ENCODE measurements around the gene TET3. TPM values are rescaled to one million over a fixed set of nuclear protein-coding genes. Genes with fewer than 3 reads are reported as not detected.

Gene TET3
- polyA plus RNA-seq, 2 donors = 4.5 to 6.7 TPM

GRCh38 chr2:74008761-74009395 lies 24.2 kb downstream of the TET3 start:
- Histone ChIP-seq H3K4me1 (ENCODE audit: control insufficient read depth in 2 of 2, insufficient read depth in 2 of 2, low read length in 1 of 2) (peaks cover 13 to 26% of the 10 kb centered on the region in 2 donors), H3K9me3 (ENCODE audit: control insufficient read depth in 2 of 2, insufficient read depth in 1 of 2, low read depth in 1 of 2, low read length in 1 of 2) (no peaks in the 10 kb centered on the region), H3K36me3 (ENCODE audit: control insufficient read depth in 2 of 2, insufficient read depth in 2 of 2, low read length in 1 of 2) (peaks cover 0 to 8% of the 10 kb centered on the region in 2 donors), H3K27me3 (ENCODE audit: control insufficient read depth in 1 of 2, insufficient read depth in 2 of 2, low read length in 2 of 2) (no peaks in the 10 kb centered on the region), H3K27ac (ENCODE audit: low read depth in 2 of 2, low read length in 1 of 2) (no peak overlapping the region), H3K4me3 (ENCODE audit: low read depth in 1 of 2, low read length in 2 of 2) (no peak overlapping the region)
- WGBS, 2 donors = 50 to 68% methylated on average over 8 of the region's 8 CpGs

- peak overlapping the region in 1 of 2 donors; percentile 31 for H3K4me3 ChIP-seq (ENCODE audit: low read depth in 1 of 2, low read length in 2 of 2)
- peaks cover 7 to 20% of the 10 kb centered on the region in 2 donors for H3K4me1 ChIP-seq (ENCODE audit: control insufficient read depth in 2 of 2, insufficient read depth in 2 of 2, low read length in 1 of 2)
- H3K9me3 ChIP-seq (ENCODE audit: control insufficient read depth in 2 of 2, insufficient read depth in 1 of 2, low read depth in 1 of 2, low read length in 1 of 2) = no peaks in the 10 kb centered on the region
- H3K36me3 ChIP-seq (ENCODE audit: control insufficient read depth in 2 of 2, insufficient read depth in 2 of 2, low read length in 1 of 2) = peaks cover 0 to 8% of the 10 kb centered on the region in 2 donors
- peak overlapping the region; percentile 70 to 71 for H3K27ac ChIP-seq (ENCODE audit: low read depth in 2 of 2, low read length in 1 of 2)
- H3K27me3 ChIP-seq (ENCODE audit: control insufficient read depth in 1 of 2, insufficient read depth in 2 of 2, low read length in 2 of 2) = no peaks in the 10 kb centered on the region
Measured at GRCh38 chr2:74009577-74009976, 24.9 kb downstream of the TET3 start.

DNA sequence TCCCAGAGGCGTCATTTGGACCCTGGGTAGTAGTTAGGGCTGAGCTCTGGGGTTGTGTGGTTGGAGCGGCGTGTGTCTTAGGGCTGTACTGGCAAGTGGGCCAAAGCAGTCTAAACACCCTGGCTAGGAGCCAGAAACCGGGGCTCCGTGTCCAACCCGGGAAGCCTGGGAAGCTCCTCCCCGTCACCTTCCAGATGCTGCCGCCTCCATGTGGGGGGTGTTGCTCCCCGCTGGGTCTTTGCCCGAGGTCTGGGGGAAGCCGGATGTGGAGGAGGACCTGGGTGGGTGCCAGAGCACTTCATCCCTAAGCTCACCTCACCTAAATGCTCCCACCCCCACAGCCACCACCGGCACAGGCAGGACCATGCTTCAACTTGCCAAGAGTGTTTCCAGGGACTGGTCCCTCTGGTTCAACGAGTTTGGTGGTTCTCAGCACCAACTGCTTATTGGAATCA lies 25.4 kb downstream of the TET3 start:
- H3K4me3 ChIP-seq (ENCODE audit: low read depth in 1 of 2, low read length in 2 of 2) = peak overlapping the region; percentile 20 to 31
- peak overlapping the region; percentile 70 to 88 for H3K27ac ChIP-seq (ENCODE audit: low read depth in 2 of 2, low read length in 1 of 2)
- no peaks in the 10 kb centered on the region for H3K9me3 ChIP-seq (ENCODE audit: control insufficient read depth in 2 of 2, insufficient read depth in 1 of 2, low read depth in 1 of 2, low read length in 1 of 2)
- H3K36me3 ChIP-seq (ENCODE audit: control insufficient read depth in 2 of 2, insufficient read depth in 2 of 2, low read length in 1 of 2) = peaks cover 0 to 3% of the 10 kb centered on the region in 2 donors
- WGBS, 2 donors = 17 to 31% methylated on average over 13 of the region's 13 CpGs
- peaks cover 7 to 16% of the 10 kb centered on the region in 2 donors for H3K4me1 ChIP-seq (ENCODE audit: control insufficient read depth in 2 of 2, insufficient read depth in 2 of 2, low read length in 1 of 2)
- H3K27me3 ChIP-seq (ENCODE audit: control insufficient read depth in 1 of 2, insufficient read depth in 2 of 2, low read length in 2 of 2) = no peaks in the 10 kb centered on the region

- H3K4me3 ChIP-seq (ENCODE audit: low read depth in 1 of 2, low read length in 2 of 2) = no peak overlapping the region
- H3K27me3 ChIP-seq (ENCODE audit: control insufficient read depth in 1 of 2, insufficient read depth in 2 of 2, low read length in 2 of 2) = no peaks in the 10 kb centered on the region
- H3K27ac ChIP-seq (ENCODE audit: low read depth in 2 of 2, low read length in 1 of 2) = peak overlapping the region; percentile 34 to 36
- WGBS, 2 donors = 81 to 92% methylated on average over 5 of the region's 5 CpGs
- H3K36me3 ChIP-seq (ENCODE audit: control insufficient read depth in 2 of 2, insufficient read depth in 2 of 2, low read length in 1 of 2) = peaks cover 0 to 2% of the 10 kb centered on the region in 2 donors
- no peaks in the 10 kb centered on the region for H3K9me3 ChIP-seq (ENCODE audit: control insufficient read depth in 2 of 2, insufficient read depth in 1 of 2, low read depth in 1 of 2, low read length in 1 of 2)
- peaks cover 7 to 15% of the 10 kb centered on the region in 2 donors for H3K4me1 ChIP-seq (ENCODE audit: control insufficient read depth in 2 of 2, insufficient read depth in 2 of 2, low read length in 1 of 2)
Measured at GRCh38 chr2:74011246-74011645, 26.5 kb downstream of the TET3 start.

DNA sequence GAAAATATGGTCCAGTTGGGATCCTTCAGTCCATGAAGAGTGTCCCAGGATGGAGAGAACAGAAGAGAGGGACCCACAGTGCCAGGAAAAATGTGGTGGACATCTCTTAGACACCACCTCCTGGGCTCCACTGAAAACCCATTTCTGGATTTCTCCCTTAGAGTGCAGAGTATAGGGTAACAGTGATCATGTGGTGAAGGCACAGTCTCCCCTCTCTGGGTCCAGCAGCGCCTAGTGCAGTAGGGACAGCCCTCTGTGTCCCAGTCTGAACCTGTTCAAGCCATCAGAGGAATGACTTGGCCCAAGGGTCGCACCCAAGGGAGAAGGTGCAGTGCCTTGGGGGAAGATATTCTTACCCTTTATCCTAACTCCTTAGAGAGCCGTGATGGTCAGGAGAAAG lies 30.1 kb downstream of the TET3 start:
- no peaks in the 10 kb centered on the region for H3K27me3 ChIP-seq (ENCODE audit: control insufficient read depth in 1 of 2, insufficient read depth in 2 of 2, low read length in 2 of 2)
- no peak overlapping the region for H3K4me3 ChIP-seq (ENCODE audit: low read depth in 1 of 2, low read length in 2 of 2)
- H3K9me3 ChIP-seq (ENCODE audit: control insufficient read depth in 2 of 2, insufficient read depth in 1 of 2, low read depth in 1 of 2, low read length in 1 of 2) = no peaks in the 10 kb centered on the region
- H3K4me1 ChIP-seq (ENCODE audit: control insufficient read depth in 2 of 2, insufficient read depth in 2 of 2, low read length in 1 of 2) = peaks cover 0 to 3% of the 10 kb centered on the region in 2 donors
- 87 to 94% methylated on average over 3 of the region's 3 CpGs for WGBS, 2 donors
- H3K27ac ChIP-seq (ENCODE audit: low read depth in 2 of 2, low read length in 1 of 2) = no peak overlapping the region
- no peaks in the 10 kb centered on the region for H3K36me3 ChIP-seq (ENCODE audit: control insufficient read depth in 2 of 2, insufficient read depth in 2 of 2, low read length in 1 of 2)

GRCh38 chr2:74017223-74017622 lies 32.5 kb downstream of the TET3 start:
- Histone ChIP-seq H3K27me3 (ENCODE audit: control insufficient read depth in 1 of 2, insufficient read depth in 2 of 2, low read length in 2 of 2) (no peaks in the 10 kb centered on the region), H3K9me3 (ENCODE audit: control insufficient read depth in 2 of 2, insufficient read depth in 1 of 2, low read depth in 1 of 2, low read length in 1 of 2) (no peaks in the 10 kb centered on the region), H3K36me3 (ENCODE audit: control insufficient read depth in 2 of 2, insufficient read depth in 2 of 2, low read length in 1 of 2) (no peaks in the 10 kb centered on the region), H3K4me3 (ENCODE audit: low read depth in 1 of 2, low read length in 2 of 2) (no peak overlapping the region), H3K4me1 (ENCODE audit: control insufficient read depth in 2 of 2, insufficient read depth in 2 of 2, low read length in 1 of 2) (peaks cover 0 to 6% of the 10 kb centered on the region in 2 donors), H3K27ac (ENCODE audit: low read depth in 2 of 2, low read length in 1 of 2) (no peak overlapping the region)
- WGBS, 2 donors = 94 to 97% methylated on average over 3 of the region's 3 CpGs

DNA sequence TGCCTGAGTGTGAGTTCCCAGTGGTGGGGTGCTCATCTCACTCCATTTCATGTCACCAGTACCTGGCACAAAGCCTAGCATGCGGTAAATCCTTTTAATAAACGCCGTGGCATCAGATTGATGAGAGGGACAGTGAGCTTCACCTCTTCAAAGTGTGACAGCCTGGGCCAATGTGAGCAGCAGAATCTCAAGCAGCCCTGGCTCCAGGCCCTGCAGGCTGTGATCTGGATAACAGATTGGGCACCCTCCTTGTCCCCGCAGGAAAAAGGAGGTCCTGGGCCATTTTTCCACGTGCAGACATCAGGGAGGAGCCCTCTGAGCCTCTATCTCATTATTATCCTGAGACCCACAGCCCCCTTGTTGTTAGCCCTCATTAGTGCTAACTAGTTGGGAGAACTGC lies 34.8 kb downstream of the TET3 start:
- H3K36me3 ChIP-seq (ENCODE audit: control insufficient read depth in 2 of 2, insufficient read depth in 2 of 2, low read length in 1 of 2) = no peaks in the 10 kb centered on the region
- peak overlapping the region in 1 of 2 donors; percentile 29 for H3K27ac ChIP-seq (ENCODE audit: low read depth in 2 of 2, low read length in 1 of 2)
- 75 to 80% methylated on average over 5 of the region's 5 CpGs for WGBS, 2 donors
- H3K27me3 ChIP-seq (ENCODE audit: control insufficient read depth in 1 of 2, insufficient read depth in 2 of 2, low read length in 2 of 2) = no peaks in the 10 kb centered on the region
- H3K9me3 ChIP-seq (ENCODE audit: control insufficient read depth in 2 of 2, insufficient read depth in 1 of 2, low read depth in 1 of 2, low read length in 1 of 2) = no peaks in the 10 kb centered on the region
- peaks cover 0 to 6% of the 10 kb centered on the region in 2 donors for H3K4me1 ChIP-seq (ENCODE audit: control insufficient read depth in 2 of 2, insufficient read depth in 2 of 2, low read length in 1 of 2)
- no peak overlapping the region for H3K4me3 ChIP-seq (ENCODE audit: low read depth in 1 of 2, low read length in 2 of 2)

DNA sequence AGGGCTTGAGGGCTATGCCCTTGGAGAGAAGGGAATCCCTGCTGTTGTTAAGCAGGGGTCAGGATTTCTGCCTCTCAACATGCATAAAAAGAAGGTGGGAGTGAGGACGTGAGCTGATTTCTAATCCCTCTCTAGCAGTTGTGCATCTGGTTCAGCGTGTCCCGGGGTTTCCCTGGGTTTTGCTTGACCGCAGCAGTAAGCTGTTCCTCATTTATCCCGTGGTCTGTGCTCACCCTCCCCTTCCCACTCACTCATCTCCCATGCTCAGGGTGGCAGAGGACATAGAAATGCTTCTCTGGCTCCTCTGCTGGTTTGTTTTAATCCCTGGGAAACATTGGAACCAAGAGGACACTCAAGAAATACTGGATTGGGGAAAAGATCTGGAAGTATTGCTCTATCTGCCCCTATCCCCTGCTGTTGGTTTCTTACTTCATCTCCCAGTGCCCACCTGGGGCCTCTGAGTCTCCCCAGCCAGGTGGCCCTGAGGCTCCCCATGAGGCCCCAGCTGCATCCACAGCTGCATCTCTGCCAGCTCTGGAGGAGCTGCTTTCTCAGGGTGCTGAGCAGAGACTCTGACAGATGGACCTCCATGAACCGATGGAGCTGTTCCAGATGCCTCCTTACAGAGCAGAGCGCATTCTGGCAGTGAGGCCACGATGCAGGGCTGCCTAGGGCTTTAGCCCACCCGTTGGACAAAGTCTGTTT lies 36.1 kb downstream of the TET3 start:
- WGBS, 2 donors = 63 to 75% methylated on average over 9 of the region's 9 CpGs
- Histone ChIP-seq H3K27me3 (ENCODE audit: control insufficient read depth in 1 of 2, insufficient read depth in 2 of 2, low read length in 2 of 2) (no peaks in the 10 kb centered on the region), H3K4me3 (ENCODE audit: low read depth in 1 of 2, low read length in 2 of 2) (no peak overlapping the region), H3K4me1 (ENCODE audit: control insufficient read depth in 2 of 2, insufficient read depth in 2 of 2, low read length in 1 of 2) (peaks cover 0 to 6% of the 10 kb centered on the region in 2 donors), H3K9me3 (ENCODE audit: control insufficient read depth in 2 of 2, insufficient read depth in 1 of 2, low read depth in 1 of 2, low read length in 1 of 2) (no peaks in the 10 kb centered on the region), H3K27ac (ENCODE audit: low read depth in 2 of 2, low read length in 1 of 2) (no peak overlapping the region), H3K36me3 (ENCODE audit: control insufficient read depth in 2 of 2, insufficient read depth in 2 of 2, low read length in 1 of 2) (no peaks in the 10 kb centered on the region)

GRCh38 chr2:74021407-74021755 lies 36.7 kb downstream of the TET3 start:
- no peak overlapping the region for H3K4me3 ChIP-seq (ENCODE audit: low read depth in 1 of 2, low read length in 2 of 2)
- H3K4me1 ChIP-seq (ENCODE audit: control insufficient read depth in 2 of 2, insufficient read depth in 2 of 2, low read length in 1 of 2) = peaks cover 0 to 6% of the 10 kb centered on the region in 2 donors
- H3K27ac ChIP-seq (ENCODE audit: low read depth in 2 of 2, low read length in 1 of 2) = no peak overlapping the region
- no peaks in the 10 kb centered on the region for H3K9me3 ChIP-seq (ENCODE audit: control insufficient read depth in 2 of 2, insufficient read depth in 1 of 2, low read depth in 1 of 2, low read length in 1 of 2)
- no peaks in the 10 kb centered on the region for H3K27me3 ChIP-seq (ENCODE audit: control insufficient read depth in 1 of 2, insufficient read depth in 2 of 2, low read length in 2 of 2)
- no peaks in the 10 kb centered on the region for H3K36me3 ChIP-seq (ENCODE audit: control insufficient read depth in 2 of 2, insufficient read depth in 2 of 2, low read length in 1 of 2)
- WGBS, 2 donors = 85 to 87% methylated on average over 5 of the region's 5 CpGs

DNA sequence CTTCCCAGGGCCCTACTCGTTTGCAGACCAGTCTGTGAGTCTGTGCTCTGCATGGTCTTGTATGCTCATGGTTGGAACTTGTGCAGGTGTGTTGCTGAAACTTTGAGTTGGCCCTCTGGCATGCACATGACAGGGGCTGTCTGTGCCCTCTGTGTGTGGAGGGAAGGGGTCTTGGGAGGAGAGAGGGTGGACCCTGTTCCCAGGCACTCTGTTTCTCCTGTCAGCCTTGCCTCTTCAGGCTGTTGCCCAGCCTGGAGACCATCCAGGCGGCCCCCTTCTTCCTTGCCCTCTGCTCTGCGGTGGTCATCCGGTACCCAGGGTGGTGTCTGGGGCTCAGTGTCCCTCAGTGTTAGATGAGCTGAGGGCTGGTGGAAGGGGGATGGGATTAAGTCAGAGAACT lies 39.5 kb downstream of the TET3 start:
- Histone ChIP-seq H3K27ac (ENCODE audit: low read depth in 2 of 2, low read length in 1 of 2) (no peak overlapping the region), H3K4me1 (ENCODE audit: control insufficient read depth in 2 of 2, insufficient read depth in 2 of 2, low read length in 1 of 2) (peaks cover 0 to 6% of the 10 kb centered on the region in 2 donors), H3K9me3 (ENCODE audit: control insufficient read depth in 2 of 2, insufficient read depth in 1 of 2, low read depth in 1 of 2, low read length in 1 of 2) (no peaks in the 10 kb centered on the region), H3K4me3 (ENCODE audit: low read depth in 1 of 2, low read length in 2 of 2) (no peak overlapping the region), H3K27me3 (ENCODE audit: control insufficient read depth in 1 of 2, insufficient read depth in 2 of 2, low read length in 2 of 2) (no peaks in the 10 kb centered on the region), H3K36me3 (ENCODE audit: control insufficient read depth in 2 of 2, insufficient read depth in 2 of 2, low read length in 1 of 2) (no peaks in the 10 kb centered on the region)
- WGBS, 2 donors = 80 to 82% methylated on average over 4 of the region's 4 CpGs
